Epithelial cell of esophagus (primary cell): ENCODE results near the gene SDC3.

ENCODE experiments used
- DNase-seq: peaks from one replicate; pipeline ENCODE4 v3.0.0; 2010; ENCODE audit warnings: low read depth
- H3K4me3 ChIP-seq: 2 replicates; pipeline ENCODE4 v1.5.1; 2011; ENCODE audit warnings: mild to moderate bottlenecking, low read length, control low read depth
- TF ChIP-seq, protein P1 (sequence below): IDR thresholded peaks from 2 replicates; pipeline ENCODE4 v1.5.1; 2011; ENCODE audit warnings: low read depth, mild to moderate bottlenecking, low read length, control low read depth, inconsistent platforms; ENCODE audit not compliant: insufficient read depth; ENCODE audit errors: missing control alignments

Gene SDC3

DNA sequence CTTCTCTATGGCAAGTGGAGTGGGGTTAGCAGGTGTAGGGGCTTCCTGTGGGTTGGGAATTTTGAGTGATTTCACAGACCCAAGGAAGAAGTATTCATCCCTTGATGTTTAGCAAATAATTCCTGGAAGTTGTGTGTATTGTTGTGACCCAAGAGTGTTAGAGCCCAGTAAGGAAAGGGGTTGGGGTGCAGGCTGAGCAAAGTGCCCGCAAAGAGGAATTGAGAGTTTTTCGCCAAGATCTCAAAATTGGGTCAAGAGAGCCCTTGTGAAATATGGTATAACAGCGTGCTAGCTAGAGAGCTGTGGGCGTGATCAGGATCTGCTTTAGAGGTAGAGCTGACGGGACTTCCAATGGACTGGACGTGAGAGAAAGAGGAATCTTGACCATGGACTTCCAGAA, 78.0 kb downstream of the SDC3 start:
- TF ChIP-seq, protein P1, sequence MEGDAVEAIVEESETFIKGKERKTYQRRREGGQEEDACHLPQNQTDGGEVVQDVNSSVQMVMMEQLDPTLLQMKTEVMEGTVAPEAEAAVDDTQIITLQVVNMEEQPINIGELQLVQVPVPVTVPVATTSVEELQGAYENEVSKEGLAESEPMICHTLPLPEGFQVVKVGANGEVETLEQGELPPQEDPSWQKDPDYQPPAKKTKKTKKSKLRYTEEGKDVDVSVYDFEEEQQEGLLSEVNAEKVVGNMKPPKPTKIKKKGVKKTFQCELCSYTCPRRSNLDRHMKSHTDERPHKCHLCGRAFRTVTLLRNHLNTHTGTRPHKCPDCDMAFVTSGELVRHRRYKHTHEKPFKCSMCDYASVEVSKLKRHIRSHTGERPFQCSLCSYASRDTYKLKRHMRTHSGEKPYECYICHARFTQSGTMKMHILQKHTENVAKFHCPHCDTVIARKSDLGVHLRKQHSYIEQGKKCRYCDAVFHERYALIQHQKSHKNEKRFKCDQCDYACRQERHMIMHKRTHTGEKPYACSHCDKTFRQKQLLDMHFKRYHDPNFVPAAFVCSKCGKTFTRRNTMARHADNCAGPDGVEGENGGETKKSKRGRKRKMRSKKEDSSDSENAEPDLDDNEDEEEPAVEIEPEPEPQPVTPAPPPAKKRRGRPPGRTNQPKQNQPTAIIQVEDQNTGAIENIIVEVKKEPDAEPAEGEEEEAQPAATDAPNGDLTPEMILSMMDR: no peak
- DNase-seq: no peak
- no peak overlapping the region for H3K4me3 ChIP-seq

DNA sequence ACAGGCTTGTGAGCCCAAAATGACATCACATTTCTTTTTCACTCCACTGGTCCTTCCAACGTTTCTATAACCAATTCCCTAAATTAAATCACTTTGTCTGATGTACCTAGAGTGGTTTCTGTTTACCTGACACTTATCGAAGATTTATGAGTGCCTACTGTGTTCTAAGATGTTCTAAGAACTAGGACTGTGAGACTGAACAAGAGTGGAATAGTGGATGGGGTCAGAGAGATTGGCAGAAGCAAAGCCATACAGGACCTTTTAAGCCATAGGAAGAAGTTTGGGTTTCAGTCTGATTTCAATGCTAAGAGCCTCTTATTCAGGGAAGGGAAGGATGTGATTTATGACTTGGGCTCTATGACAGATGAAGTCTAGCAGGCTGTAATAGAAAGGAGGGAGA, 78.7 kb downstream of the SDC3 start:
- no peak overlapping the region for H3K4me3 ChIP-seq
- DNase-seq: no peak
- TF ChIP-seq, protein P1: no peak

DNA sequence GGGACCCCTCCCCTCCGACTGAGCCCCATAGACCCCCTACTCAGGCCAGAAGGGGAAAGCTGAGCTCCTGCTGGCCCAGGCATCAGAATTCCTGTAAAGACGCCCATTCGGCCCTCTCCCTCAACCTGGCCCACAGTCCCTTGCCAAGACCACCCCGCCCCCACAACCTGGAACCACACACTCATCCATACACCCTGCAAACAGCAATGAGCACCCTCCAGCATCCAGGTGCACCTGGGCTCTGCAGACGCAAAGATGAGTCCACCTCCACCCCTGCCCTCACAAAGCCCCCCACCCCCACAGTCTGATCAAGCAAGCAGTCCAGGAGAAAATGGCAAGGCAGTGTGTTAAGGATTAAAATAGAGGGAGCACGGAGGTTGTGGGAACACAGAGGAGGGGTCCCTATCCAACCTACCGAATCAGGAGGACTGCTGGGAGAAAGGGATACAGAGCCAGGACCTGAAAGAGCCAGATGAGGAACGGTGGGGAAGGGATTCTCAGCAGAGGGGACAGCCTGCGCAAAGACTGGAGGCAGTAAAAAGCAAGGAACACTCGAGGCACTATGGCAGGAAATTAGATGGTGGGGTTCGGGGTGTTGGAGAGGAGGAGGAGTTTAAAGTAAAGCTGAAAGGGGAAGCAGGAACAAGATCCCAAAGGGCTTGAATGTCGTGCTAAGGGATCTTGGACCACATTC, 83.7 kb downstream of the SDC3 start:
- no peak overlapping the region for H3K4me3 ChIP-seq
- DNase-seq: no peak
- TF ChIP-seq, protein P1: no peak

DNA sequence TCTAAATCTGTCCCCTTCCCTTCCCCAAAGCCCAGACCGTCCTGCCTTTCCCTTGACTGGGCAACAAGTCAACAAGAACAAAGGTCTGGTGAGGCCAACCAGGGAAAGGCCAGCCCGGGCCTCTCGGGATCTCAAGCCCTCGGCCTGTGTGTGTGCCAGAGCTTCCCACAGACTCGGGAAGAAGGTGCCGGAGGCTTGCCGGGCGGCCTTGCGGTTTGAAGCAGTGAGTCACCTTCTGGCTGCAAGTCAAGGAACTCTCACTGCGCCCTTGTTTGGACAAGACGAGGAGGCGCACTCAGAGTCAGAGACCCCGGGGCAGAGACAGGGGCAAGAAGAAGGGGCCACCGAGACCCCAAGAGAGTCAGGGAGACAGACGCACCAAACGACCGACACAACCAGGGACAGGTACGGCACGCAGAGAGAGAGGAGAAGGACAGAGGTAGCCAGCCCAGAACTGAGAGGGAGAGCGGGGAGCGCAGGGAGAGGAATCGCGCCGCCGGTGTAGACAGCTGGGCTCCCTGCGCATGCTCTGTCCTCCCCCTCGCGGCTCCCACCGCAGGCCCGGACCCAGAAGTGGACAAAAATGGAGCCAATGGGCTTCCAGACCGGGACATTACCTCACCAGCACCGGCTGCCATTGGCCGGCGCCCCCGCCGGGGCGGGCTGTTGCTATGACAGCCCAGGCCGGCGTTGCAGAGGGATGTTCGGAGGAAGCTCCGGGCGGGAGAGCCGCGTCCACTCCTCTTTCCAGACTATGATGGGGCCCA, 84.4 kb downstream of the SDC3 start:
- DNase-seq: peak; percentile 98
- peak overlapping the region; percentile 41 for H3K4me3 ChIP-seq
- TF ChIP-seq, protein P1: no peak

DNA sequence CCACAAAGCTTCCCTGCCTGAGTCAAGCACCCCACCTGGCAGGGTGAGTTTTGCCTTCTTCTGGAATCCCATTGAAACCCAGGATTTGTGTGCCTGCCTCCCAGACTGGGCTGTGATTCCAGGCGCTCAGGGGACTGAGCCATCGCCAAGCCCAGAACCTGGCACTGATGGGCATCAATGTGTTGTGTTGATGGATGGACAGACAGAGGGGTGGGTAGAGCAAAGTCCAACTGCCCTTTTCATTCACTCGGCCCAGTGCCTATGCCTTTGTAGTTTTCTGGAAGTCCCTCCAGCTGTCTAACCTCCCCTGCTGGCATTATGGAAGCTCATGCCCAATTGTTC, 85.0 kb downstream of the SDC3 start:
- DNase-seq: no peak
- TF ChIP-seq, protein P1: no peak
- H3K4me3 ChIP-seq: peak overlapping the region; percentile 41

DNA sequence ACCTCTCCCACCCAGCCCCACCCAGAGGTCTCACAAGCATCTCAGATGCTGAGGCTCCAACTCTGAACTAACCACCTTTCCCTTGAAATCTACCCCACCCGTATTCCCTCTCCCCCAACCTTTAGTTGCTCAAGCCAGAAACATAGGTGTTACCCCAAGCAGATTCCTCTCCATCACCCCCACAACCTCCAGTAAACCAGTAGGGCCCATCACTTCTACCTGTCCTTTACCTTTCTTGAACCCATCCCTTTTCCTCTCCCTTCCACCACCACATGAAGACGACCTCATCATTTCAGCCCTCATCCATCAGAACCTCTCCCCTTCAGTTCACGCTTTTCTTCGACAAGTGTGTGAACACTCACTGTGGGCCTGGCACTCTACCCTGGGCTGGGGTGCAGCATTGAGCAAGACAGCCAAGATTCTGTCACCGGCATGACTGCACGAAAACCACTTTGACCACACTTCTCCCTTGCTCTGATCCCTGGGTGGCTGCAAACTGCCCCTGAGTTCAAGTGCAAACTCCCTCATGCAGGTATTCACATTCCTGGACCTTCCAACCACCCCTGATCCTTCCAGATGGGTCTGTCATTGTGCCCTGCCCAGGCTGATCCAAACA, 85.5 kb downstream of the SDC3 start:
- peak; percentile 52 for DNase-seq
- no peak overlapping the region for H3K4me3 ChIP-seq
- TF ChIP-seq, protein P1: no peak

DNA sequence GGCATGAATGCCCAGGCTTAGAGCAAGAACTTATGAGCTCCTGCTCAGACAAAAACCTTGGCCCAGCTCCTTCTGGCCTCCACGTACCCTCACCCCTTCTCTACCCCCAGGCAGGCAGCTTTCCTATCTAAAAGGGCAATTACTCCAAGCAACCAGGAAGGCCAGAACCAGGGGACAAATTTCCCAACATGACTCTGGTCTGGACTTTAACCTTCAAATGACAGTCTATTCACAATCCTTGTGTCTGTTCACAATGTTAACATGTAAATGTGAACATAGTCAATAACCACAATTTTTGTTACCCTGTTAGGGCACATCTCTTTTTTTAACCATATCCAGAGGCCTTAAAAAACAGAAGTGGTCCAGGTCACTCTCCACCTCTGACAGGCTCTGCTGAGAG, 86.6 kb downstream of the SDC3 start:
- no peak overlapping the region for H3K4me3 ChIP-seq
- TF ChIP-seq, protein P1: no peak
- DNase-seq: no peak
